HUDEP-2 (cell line): ENCODE results near the gene ZNF579.

Source experiments
- DNase-seq, 76 experiments: peaks; one replicate each; lab custom pipeline; 2025; ENCODE audit not compliant: unreplicated experiment in 76 of 76; lab: John Stamatoyannopoulos, UW

Gene ZNF579, protein sequence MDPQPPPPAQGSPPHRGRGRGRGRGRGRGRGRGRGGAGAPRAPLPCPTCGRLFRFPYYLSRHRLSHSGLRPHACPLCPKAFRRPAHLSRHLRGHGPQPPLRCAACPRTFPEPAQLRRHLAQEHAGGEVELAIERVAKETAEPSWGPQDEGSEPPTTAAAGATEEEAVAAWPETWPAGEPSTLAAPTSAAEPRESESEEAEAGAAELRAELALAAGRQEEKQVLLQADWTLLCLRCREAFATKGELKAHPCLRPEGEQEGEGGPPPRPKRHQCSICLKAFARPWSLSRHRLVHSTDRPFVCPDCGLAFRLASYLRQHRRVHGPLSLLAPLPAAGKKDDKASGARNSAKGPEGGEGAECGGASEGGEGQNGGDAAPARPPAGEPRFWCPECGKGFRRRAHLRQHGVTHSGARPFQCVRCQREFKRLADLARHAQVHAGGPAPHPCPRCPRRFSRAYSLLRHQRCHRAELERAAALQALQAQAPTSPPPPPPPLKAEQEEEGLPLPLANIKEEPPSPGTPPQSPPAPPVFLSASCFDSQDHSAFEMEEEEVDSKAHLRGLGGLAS

DNA sequence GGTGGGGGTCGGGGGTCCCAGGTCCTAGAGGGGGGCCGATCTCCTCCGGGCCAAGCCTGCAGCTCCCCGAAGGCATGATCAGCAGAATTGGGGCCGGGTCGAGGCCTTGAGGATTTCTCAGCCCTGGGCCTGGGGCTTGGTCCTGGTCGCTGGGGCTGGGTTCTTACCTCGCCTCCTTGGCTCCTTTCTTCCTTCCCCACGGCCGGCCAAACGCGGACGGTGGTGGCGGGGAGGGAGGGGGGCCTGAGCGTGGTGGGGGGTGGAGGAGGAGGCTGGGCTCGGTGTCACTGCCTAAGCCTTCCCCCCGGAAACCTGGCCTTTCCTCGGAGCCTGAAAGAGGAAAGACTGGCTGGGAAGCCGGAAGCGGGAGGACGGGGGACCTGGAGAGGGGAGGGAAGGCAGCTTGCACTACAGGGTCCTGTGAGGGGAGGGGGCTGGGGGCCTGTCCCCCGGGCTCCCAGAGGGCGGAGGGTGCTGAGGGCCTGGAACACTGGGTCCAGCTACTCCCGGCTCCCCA lies at the start of gene ZNF579:
ZNF579 (minus strand) TSS at position 221 of the 517 bp plus-strand sequence. CDS start 1,209 bp downstream, outside the sequence.
- peak in 74 of 76 experiments; percentile 18 to 91 (median 73) for DNase-seq

DNA sequence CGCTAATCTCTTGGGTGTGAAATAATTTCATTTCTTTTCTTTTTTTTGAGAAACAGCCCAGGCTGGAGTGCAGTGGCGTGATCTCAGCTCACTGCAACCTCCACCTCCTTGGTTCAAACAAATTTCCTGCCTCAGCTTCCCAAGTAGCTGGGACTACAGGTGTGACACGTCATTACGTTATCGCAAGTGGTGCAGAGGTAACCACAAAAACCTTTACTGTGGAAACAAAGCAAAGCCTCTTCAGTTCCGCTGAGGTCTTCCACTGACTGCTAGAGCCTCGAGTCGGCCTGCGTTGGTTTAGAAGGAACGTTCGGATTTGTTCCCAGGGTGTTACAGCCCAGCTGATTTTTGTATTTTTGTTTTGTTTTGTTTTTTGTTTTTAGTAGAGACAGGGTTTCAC lies 45.7 kb upstream of the ZNF579 start:
- no peak for DNase-seq

DNA sequence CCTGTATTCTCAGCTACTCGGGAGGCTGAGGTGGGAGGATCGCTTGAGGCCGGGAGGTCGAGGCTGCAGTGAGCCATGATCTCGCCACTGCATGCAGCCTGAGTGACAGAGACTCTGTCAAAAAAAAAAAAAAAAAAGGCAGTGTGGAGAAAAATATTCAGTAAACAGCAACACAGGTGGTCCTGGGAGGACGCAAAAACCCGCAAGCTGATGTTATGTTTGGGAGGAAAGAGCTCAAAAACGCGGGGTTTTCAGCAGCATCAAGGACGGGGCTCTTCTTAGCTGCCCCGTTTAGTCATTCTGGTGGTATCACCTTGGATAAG lies 44.3 kb upstream of the ZNF579 start:
- DNase-seq: no peak

DNA sequence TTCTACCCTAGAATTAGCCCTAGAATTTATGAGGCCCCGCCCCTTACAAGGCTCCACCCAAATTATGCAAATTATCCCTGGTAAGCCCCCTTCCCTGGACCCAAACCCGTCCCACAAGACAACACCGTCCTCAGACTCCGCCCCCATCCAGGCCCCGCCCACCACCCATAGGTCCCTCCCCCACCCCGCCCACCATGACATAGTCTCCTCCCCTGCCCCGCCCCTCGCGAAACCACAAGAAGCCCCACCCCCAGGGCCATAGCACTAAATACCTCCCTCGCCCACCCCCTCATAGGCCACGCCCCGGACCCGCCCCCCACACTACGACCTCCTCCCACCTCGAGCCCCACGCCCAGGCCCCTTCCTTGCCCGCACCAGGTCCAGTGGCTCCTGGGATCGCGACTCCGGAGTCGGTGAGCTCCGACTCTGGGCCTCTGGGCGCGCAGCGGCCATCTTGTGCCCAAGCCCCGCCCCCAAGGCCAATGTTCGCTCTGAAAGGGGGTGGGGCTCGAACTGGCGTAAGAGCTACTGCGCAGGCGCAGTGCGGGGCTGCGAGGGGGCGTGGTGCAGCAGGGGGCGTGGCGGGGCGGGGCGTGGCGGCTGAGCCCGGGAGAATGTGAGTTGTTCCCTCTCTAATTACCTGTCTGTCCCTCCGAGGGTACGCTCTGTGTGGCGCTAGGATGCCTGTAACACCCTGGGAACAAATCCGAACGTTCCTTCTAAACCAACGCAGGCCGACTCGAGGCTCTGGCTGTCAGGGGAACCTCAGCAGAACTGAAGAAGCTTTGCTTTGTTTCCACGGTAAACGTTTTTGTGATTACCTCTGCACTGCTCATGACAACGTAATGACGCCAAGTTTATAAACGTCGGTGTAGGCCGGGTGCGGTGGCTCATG lies 43.7 kb upstream of the ZNF579 start, which contains the start of gene ZNF784:
ZNF784 (minus strand) TSS at position 458 of the 895 bp plus-strand sequence; CDS start at position 453, 5 bp downstream.
- peak in 74 of 76 experiments; percentile 37 to 99 (median 92) for DNase-seq

DNA sequence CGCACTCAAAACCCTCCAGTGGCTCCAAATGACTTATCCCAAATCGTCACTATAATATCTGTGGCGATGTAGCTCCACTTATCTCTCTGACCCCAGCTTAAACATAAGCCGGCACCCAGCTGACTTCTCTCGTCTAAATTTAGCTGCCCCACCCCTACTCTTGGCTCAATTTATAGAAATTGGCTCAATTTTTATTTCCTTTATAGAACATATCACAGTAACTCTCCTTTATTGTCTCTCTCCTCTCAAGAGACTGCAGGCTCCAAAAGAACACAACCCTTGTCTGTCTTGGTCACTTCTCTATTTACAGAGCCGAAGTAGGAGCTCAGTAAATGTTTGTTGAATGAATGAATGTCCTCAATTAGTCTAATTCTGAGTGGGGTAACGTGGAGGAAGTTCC lies 42.9 kb upstream of the ZNF579 start:
- peak in 9 of 76 experiments; percentile 17 to 50 (median 33) for DNase-seq

DNA sequence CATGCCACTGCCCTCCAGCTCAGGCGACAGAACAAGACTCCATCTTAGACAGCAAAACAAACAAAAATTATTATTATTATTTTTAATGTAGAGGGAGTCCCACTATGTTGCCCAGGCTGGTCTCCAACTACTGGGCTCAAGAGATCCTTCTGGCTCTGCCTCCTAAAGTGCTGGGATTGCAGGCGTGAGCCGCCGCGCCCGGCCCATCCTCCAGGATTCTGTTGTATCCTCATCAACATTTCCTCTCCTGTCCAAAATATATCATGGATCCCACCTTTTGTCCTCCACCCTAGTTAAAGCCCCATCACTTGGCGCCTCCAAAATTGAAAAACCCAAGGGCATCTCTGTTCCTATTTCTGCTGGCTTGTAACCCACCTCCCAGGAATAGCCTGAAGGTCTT lies 42.5 kb upstream of the ZNF579 start:
- DNase-seq: no peak

DNA sequence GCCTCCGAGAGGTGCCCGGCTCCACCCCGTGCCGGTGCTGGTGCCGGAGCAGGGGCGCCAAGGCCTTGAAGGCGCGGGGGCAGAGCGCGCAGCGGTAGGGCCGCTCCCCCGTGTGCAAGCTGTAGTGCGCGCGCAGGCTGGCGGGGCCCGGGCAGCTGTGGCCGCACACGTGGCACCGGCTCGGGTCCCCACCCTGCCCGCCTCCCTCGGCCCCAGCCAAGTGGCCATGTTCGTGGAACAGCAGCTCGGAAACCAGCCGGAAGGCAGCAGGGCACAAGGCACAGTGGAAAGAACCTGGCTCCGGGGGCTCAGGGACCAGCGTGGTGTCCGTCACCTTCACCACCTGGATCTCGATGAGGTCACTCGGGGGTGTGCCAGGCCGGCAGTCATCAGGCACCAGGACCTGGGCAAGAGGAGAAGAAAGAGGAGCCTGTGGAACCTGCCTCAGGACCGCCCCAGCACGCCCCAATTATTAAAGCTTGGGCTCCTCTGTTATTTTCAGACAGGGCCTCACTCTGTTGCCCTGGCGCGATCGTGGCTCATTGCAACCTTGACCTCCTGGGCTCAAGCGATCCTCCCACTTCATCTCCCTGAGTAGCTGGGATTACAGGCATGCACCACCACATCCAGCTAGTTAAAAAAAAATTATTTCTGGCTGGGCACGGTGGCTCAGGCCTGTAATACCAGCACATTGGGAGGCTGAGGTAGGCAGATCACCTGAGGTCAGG lies 41.8 kb upstream of the ZNF579 start:
- no peak for DNase-seq

DNA sequence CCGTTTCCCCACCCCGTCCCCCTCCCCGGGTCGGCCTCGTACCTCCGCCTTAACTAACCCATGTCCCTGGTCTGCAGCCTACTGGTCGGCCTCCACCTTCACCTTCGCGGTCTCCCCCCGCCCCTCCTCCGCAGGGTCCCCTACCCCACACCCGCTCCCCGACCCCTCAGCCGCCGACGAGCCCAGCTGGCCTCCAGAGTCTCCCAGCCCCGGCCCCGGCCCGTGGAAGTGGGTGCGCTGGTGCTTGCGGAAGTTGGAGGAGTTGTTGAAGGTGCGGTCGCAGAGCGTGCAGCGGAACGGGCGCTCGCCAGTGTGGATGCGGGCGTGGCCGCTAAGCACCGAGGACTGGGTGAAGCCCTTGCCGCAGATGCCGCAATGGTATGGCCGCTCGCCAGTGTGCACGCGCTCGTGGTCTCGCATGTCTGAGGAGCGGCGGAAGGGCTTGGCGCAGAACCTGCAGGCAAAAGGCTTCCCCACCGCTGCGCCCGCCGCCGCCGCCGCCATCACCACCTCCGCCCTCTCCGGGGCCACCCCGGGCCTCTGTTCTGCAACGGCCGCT lies 41.1 kb upstream of the ZNF579 start:
- DNase-seq: no peak

DNA sequence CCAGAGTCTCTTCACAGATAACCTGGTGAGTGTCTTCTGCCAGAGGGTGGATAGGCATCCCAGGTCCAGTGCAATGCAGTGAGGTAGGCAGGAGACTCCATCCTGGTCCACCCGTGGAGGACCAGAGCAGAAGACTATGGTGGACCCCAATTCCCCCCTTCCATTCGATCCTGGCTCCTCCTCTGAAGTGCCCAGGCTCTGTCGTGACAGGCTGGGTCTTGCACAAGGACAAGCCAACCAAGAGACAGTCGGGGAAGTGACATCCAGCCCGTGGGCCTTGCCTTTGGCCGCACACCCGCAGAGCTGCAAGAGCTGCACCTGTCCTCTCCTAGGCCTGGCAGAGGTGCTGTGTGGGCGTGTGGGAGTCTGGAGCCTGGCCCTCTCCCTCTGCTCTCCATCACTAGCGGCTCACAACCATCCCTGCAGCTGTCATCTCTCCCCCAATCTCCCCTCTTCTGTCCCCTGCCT lies 40.6 kb upstream of the ZNF579 start:
- DNase-seq: peak in 1 of 76 experiments; percentile 1

DNA sequence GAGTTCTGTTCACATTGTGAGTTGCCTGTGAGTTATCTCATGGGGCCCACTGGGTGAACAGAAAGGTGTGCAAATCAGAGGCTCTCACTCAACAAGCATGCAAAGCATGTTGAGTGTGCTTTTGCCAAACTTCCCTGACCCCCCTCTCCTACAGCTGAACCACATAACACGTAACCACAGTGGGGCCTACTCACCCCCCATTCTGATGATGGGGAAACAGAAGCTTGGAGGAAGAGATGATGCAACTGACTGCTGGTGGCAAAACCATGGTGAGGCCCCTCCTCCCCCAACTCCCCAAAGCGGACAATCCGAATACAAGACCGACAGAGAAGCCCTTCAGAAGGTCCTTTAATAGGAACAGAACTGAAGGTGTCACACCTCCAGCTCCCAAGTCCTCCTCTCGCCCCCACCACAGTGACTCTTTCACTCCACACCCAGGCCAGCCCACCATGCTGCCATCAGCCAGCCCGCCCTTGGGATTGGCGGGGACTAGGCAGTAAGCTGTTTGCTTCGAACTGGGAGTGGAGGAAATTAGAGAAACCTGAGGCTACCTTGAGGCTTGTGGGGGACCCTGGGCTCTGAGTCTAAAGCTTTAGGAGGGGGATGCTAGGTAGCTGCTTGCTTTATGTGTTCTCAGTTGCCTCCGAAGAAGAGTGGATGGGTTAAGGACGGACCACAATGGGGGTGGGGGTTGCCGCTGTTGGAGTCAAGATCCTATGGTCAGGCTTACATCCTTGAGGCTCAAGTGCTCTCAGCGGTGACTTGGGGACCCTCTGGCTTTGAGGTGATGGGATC lies 40.0 kb upstream of the ZNF579 start:
- DNase-seq: no peak

DNA sequence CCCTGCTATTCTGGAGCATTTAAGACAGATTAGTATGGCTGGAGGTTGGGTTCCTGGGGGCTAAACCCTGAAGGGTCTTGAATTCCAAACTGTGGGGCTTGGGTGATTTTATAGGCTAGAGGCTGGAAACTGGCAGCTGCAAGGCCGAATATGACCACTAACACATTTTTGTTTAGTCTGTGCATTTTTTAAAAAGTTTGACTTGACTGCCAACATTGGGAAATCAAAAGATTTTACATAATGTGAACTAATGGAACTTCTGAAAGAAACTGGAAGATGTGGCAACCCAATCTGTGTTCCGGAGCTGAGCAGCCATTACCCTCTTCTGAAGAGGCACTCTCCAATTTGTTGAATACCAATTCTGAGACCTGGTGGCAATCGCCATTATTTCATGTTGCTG lies 38.6 kb upstream of the ZNF579 start:
- DNase-seq: no peak

DNA sequence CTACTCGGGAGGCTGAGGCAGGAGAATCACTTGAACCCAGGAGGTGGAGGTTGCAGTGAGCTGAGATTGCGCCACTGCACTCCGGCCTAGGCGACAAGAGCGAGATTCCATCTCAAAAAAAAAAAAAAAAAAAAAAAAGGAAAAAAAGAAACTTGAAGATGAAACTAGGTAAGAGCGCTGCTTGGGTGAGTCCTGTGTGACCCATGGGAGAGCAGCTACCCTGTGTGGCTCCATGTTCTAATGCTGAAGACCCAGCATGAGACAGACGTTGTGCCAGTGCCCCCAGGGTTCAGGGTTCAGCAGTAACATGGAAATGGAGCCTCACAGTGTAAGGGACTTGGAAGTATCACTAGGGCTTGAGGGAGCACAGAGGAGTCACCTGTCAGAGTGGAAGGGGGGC lies 37.8 kb upstream of the ZNF579 start:
- DNase-seq: no peak

DNA sequence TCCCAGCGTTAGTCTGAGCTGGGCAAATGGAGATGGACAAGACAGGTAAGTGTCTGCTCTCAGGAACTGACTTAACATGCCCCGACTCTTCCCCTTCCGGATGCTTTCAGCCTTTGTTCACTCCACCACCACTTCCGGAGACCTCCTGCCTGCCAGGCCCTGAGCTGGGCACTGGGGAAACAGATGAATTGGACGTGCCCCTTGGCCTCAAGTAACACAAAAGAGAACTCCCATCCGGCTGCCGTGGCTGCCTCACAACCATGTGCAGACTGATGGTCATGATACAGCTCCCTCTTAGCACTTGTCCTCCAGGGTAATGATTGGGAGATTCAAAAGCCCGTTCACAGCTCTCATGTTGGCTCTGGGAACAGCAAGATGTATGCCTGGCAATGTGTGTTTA lies 36.8 kb upstream of the ZNF579 start:
- DNase-seq: no peak

DNA sequence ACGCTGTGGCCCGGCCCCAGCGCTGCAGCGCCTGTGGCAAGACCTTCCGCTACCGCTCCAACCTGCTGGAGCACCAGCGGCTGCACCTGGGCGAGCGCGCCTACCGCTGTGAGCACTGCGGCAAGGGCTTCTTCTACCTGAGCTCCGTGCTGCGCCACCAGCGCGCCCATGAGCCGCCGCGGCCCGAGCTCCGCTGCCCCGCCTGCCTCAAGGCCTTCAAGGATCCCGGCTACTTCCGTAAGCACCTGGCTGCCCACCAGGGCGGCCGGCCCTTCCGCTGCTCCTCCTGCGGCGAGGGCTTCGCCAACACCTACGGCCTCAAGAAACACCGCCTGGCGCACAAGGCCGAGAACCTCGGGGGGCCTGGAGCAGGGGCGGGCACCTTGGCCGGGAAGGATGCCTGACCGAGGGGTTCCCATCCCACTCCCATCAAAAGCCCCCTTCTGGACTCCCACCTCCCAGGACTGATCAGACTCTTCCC lies 35.8 kb upstream of the ZNF579 start:
- no peak for DNase-seq

DNA sequence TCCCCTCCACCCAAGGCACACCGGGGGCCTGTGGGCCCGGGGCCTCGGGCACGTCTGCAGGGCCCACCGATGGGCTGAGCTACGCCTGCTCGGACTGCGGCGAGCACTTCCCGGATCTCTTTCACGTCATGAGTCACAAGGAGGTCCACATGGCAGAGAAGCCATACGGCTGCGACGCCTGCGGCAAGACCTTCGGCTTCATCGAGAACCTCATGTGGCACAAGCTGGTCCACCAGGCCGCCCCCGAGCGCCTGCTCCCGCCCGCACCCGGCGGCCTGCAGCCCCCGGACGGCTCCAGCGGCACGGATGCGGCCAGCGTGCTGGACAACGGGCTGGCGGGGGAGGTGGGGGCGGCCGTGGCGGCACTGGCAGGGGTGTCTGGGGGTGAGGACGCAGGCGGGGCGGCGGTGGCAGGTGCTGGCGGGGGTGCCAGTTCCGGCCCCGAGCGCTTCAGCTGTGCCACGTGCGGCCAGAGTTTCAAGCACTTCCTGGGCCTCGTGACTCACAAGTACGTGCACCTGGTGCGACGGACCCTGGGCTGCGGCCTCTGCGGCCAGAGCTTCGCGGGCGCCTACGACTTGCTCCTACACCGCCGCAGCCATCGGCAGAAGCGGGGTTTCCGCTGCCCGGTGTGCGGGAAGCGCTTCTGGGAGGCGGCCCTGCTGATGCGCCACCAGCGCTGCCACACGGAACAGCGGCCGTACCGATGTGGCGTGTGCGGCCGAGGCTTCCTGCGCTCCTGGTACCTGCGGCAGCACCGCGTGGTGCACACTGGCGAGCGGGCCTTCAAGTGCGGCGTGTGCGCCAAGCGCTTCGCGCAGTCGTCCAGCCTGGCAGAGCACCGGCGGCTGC lies 35.1 kb upstream of the ZNF579 start:
- DNase-seq: no peak

DNA sequence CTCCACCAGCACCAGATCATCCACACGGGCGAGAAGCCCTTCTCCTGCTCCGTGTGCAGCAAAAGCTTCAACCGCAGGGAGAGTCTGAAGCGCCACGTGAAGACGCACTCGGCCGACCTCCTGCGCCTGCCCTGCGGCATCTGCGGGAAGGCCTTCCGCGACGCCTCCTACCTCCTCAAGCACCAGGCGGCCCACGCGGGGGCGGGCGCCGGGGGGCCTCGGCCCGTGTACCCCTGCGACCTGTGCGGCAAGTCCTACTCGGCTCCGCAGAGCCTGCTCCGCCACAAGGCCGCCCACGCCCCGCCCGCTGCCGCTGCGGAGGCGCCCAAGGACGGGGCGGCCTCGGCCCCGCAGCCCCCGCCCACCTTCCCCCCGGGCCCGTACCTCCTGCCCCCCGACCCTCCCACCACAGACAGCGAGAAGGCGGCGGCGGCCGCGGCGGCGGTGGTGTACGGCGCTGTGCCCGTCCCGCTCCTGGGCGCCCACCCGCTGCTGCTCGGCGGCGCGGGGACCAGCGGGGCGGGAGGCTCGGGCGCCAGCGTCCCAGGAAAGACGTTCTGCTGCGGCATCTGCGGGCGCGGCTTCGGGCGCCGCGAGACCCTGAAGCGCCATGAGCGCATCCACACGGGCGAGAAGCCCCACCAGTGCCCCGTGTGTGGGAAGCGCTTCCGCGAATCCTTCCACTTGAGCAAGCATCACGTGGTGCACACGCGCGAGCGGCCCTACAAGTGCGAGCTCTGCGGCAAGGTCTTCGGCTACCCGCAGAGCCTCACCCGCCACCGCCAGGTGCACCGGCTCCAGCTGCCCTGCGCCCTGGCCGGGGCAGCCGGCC lies 34.3 kb upstream of the ZNF579 start:
- no peak for DNase-seq
